ENCODE results near the gene PPP4R3B. TPM values are rescaled to one million over a fixed set of nuclear protein-coding genes. Genes with fewer than 3 reads are reported as not detected.

PPP4R3B gene
- total and polyA plus RNA-seq, 2 of the 13 experiments (the other 11 are each of a cell fraction or from before 2014, with no cell fraction given): 24.2 to 53.0 TPM

- peak; percentile 94; the same call in 1 of the 2 replicates for TF ChIP-seq ZBTB26 (CRISPR knock-in tag; IDR thresholded peaks at IDR 0.05; ENCODE audit: borderline replicate concordance)
- peak; percentile 34; the same call in 1 of the 2 replicates for TF ChIP-seq ZBTB3 (CRISPR knock-in tag; IDR thresholded peaks at IDR 0.05; ENCODE audit: borderline replicate concordance, low read depth)
- peak; percentile 96 for TF ChIP-seq ZFY (CRISPR knock-in tag; IDR thresholded peaks at IDR 0.05)
- peak; percentile 86; the same call in 1 of the 2 replicates for TF ChIP-seq AHR (CRISPR knock-in tag; IDR thresholded peaks at IDR 0.05)
- TF ChIP-seq KLF6 (CRISPR knock-in tag; IDR thresholded peaks at IDR 0.05): peak; percentile 83; the same call in 1 of the 2 replicates
- TF ChIP-seq HNF1B (CRISPR knock-in tag; IDR thresholded peaks at IDR 0.05): peak; percentile 99
- peak; percentile 87 for TF ChIP-seq GATAD2A (CRISPR knock-in tag; IDR thresholded peaks at IDR 0.05)
- TF ChIP-seq SMAD9 (CRISPR knock-in tag; IDR thresholded peaks at IDR 0.05): 0 out of 2 replicates have a peak, but pooled peaks have one; percentile 69
- 0 out of 2 replicates have a peak, but pooled peaks have one; percentile 9 for TF ChIP-seq NFATC3 (CRISPR knock-in tag; IDR thresholded peaks at IDR 0.05)
- TF ChIP-seq ZNF770 (CRISPR knock-in tag; IDR thresholded peaks at IDR 0.05): no peak
- peak; percentile 68 for TF ChIP-seq ZNF773 (CRISPR knock-in tag; IDR thresholded peaks at IDR 0.05; ENCODE audit: borderline replicate concordance)
- no peak for TF ChIP-seq ZNF18 (CRISPR knock-in tag; IDR thresholded peaks at IDR 0.05; ENCODE audit: insufficient replicate concordance)
- no peak for TF ChIP-seq PREB (CRISPR knock-in tag; IDR thresholded peaks at IDR 0.05)
- TF ChIP-seq ATF6 (CRISPR knock-in tag; conservative IDR thresholded peaks at IDR 0.05): no peak
- TF ChIP-seq IKZF4 (CRISPR knock-in tag; IDR thresholded peaks at IDR 0.05; ENCODE audit: borderline replicate concordance, low read depth, not compliant biosample characterization): peak; percentile 91
- TF ChIP-seq ZNF615 (CRISPR knock-in tag; IDR thresholded peaks at IDR 0.05; ENCODE audit: borderline replicate concordance): no peak; the same call in 1 of the 2 replicates
- peak; percentile 78; the same call in 1 of the 2 replicates for TF ChIP-seq ZNF761 (CRISPR knock-in tag; conservative IDR thresholded peaks at IDR 0.05)
Measured at GRCh38 chr2:55617175-55618024, at the start of gene PPP4R3B (continued).
